Measurements from ENCODE around the gene ESPNL. TPM values are rescaled to one million over a fixed set of nuclear protein-coding genes. Genes with fewer than 3 reads are reported as not detected.
A peak's percentile ranks its signal among the peaks of the same experiment; 100 is the strongest.

ESPNL gene
- total RNA-seq, 2 experiments from 2014 or later = not detected

DNA sequence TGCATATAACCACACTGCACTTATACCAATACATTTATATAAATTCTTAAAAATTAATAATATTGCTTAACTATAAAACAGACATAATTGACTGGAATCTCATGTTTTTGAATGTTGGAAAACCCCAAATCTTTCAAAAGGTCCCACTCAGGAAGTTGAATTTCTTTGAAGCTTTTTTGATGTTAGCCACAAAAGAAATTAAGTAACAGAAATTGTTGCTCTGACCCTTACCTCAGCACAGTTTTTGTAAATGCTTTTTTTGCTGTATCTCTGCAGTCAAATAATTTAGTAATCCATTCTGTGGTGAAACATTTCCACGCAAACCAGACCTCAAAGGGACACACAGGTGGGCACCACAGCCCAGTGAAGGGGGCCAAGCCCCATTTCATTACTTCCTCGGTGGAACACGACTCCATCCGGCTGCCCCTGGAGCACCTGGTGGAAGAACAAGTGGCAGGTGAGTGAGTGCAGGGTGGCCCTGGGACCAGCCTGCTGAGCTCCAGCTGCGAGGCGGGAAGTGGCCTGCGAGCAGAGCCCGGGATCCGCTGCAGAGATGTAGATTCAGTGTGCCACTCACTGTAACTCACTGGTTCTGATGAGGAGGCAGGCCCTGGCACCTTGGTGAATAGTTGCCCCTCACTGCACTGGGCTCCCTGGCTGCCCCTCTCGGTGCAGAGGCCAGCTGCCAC is 31.0 kb upstream of the ESPNL start:
- Mint-ChIP-seq H3K27me3 (no peaks in the 10 kb centered on the region), H3K36me3 (ENCODE audit: low read depth) (peaks cover 76% of the 10 kb centered on the region), H3K4me1 (ENCODE audit: low read depth) (peaks cover 28% of the 10 kb centered on the region), H3K4me3 (peak overlapping the region; percentile 59), H3K9me3 (no peaks in the 10 kb centered on the region), H3K27ac (peak overlapping the region; percentile 78)
- H3K4me3 ChIP-seq (ENCODE audit: low read length) = peak overlapping the region; percentile 8
- H3K36me3 ChIP-seq (ENCODE audit: insufficient read depth, low read length) = peaks cover 21% of the 10 kb centered on the region
- TF ChIP-seq CTCF (IDR thresholded peaks at IDR 0.05) = no peak
- peaks cover 0 to 5% of the 10 kb centered on the region in 2 experiments for H3K9me3 ChIP-seq (ENCODE audit: control insufficient read depth in 1 of 2, insufficient read depth in 1 of 2, low read length in 2 of 2)
- peaks cover 33% of the 10 kb centered on the region for H3K4me1 ChIP-seq (ENCODE audit: insufficient read depth, low read length)
- ChIA-PET CTCF (interaction anchor here (0.9 to 1.7 kb wide), 2 partner anchors 13 to 19 kb away, joined by 3 read pairs; no protein-coding TSS in a partner anchor), POLR2A (interaction anchor here (0.7 kb wide), 1 partner anchor 9 kb away, joined by 3 read pairs; no protein-coding TSS in a partner anchor)
- peak overlapping the region in 1 of 2 donors; percentile 11 for H3K27ac ChIP-seq (ENCODE audit: low read depth in 1 of 2, low read length in 2 of 2)
- intact Hi-C loops (cut with DNase I, micrococcal nuclease) = loop anchor here in 1 of 2 experiments (10.0 kb wide), 1 partner anchor 374 kb away; no protein-coding TSS in a partner anchor
- ATAC-seq (ENCODE audit: poor library complexity) (peak; percentile 48), DNase-seq (peak in 4 of 14 experiments; percentile 18 to 53 (median 42))
- no peaks in the 10 kb centered on the region for H3K27me3 ChIP-seq (ENCODE audit: control insufficient read depth in 1 of 2, insufficient read depth in 2 of 2, low read length in 2 of 2)

GRCh38 chr2:238069877-238070276 is 30.3 kb upstream of the ESPNL start:
- Histone ChIP-seq H3K9me3 (ENCODE audit: control insufficient read depth in 1 of 2, insufficient read depth in 1 of 2, low read length in 2 of 2) (peaks cover 0 to 5% of the 10 kb centered on the region in 2 experiments), H3K36me3 (ENCODE audit: insufficient read depth, low read length) (peaks cover 18% of the 10 kb centered on the region), H3K4me1 (ENCODE audit: insufficient read depth, low read length) (peaks cover 33% of the 10 kb centered on the region), H3K27ac (ENCODE audit: low read depth in 1 of 2, low read length in 2 of 2) (peak overlapping the region in 1 of 2 donors; percentile 11), H3K4me3 (ENCODE audit: low read length) (no peak overlapping the region), H3K27me3 (ENCODE audit: control insufficient read depth in 1 of 2, insufficient read depth in 2 of 2, low read length in 2 of 2) (no peaks in the 10 kb centered on the region)
- ChIA-PET POLR2A (no interaction called here), CTCF (interaction anchor here (0.5 to 0.9 kb wide), 2 partner anchors 12 to 17 kb away, joined by 3 to 4 read pairs; no protein-coding TSS in a partner anchor)
- no peak for TF ChIP-seq CTCF (IDR thresholded peaks at IDR 0.05)
- Mint-ChIP-seq H3K27me3 (no peaks in the 10 kb centered on the region), H3K36me3 (ENCODE audit: low read depth) (peaks cover 73% of the 10 kb centered on the region), H3K9me3 (no peaks in the 10 kb centered on the region), H3K4me1 (ENCODE audit: low read depth) (peaks cover 31% of the 10 kb centered on the region), H3K27ac (peak overlapping the region; percentile 78), H3K4me3 (no peak overlapping the region)
- intact Hi-C loops (cut with DNase I, micrococcal nuclease) = loop anchor here in 1 of 2 experiments (10.0 kb wide), 1 partner anchor 375 kb away; no protein-coding TSS in a partner anchor
- DNase-seq (no peak), ATAC-seq (ENCODE audit: poor library complexity) (no peak)

DNA sequence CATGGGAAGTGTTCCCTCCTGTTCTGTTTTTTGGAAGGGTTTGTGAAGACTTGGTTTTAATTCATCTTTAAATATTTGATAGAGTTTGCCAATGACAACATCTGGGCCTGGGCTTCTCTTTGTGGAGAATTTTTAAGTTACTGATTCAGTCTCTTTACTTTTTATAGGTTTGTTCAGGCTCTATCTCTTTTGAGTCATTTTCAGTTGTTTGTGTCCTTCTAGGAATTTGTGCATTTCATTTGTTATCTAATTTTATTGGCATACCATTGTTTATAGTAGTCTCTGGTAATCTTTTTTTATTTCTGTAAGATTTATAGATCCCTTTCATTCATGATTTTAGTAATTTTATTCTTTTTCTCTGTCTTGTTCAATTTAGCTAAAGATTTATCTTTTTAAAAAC is 24.7 kb upstream of the ESPNL start:
- POLR2A ChIA-PET = interaction anchor here (1.4 kb wide), 1 partner anchor 15 kb away, joined by 3 read pairs; the partner anchor contains the start of gene SCLY
- peaks cover 9% of the 10 kb centered on the region for H3K4me1 Mint-ChIP-seq (ENCODE audit: low read depth)
- H3K9me3 Mint-ChIP-seq = no peaks in the 10 kb centered on the region
- H3K4me1 ChIP-seq (ENCODE audit: insufficient read depth, low read length) = peaks cover 10% of the 10 kb centered on the region
- no peak for ATAC-seq (ENCODE audit: poor library complexity)
- no peak overlapping the region for H3K27ac ChIP-seq (ENCODE audit: low read depth in 1 of 2, low read length in 2 of 2)
- peaks cover 75% of the 10 kb centered on the region for H3K36me3 Mint-ChIP-seq (ENCODE audit: low read depth)
- DNase-seq = no peak
- CTCF ChIA-PET = no interaction called here
- no peaks in the 10 kb centered on the region for H3K27me3 Mint-ChIP-seq
- no peaks in the 10 kb centered on the region for H3K9me3 ChIP-seq (ENCODE audit: control insufficient read depth in 1 of 2, insufficient read depth in 1 of 2, low read length in 2 of 2)
- H3K36me3 ChIP-seq (ENCODE audit: insufficient read depth, low read length) = peaks cover 10% of the 10 kb centered on the region
- H3K4me3 ChIP-seq (ENCODE audit: low read length) = no peak overlapping the region
- TF ChIP-seq CTCF (IDR thresholded peaks at IDR 0.05) = no peak
- intact Hi-C loops (cut with DNase I, micrococcal nuclease) = no loop called here
- no peaks in the 10 kb centered on the region for H3K27me3 ChIP-seq (ENCODE audit: control insufficient read depth in 1 of 2, insufficient read depth in 2 of 2, low read length in 2 of 2)
- H3K27ac Mint-ChIP-seq = no peak overlapping the region
- no peak overlapping the region for H3K4me3 Mint-ChIP-seq
